H1 (cell line): ENCODE data around the gene SPSB2. TPM values are rescaled to one million over a fixed set of nuclear protein-coding genes. Genes with fewer than 3 reads are reported as not detected.

Experiments
- CTCF ChIA-PET: fragments of 300-600 bp; sonication (Branson Sonifier 250); formaldehyde crosslinking; loops from one replicate; lab custom pipeline; 2021; ENCODE audit not compliant: partially characterized antibody; lab: Charles Lee
- POLR2A ChIA-PET: fragments of 300-600 bp; sonication (Branson Sonifier 250); formaldehyde crosslinking; loops from one replicate; lab custom pipeline; 2021; ENCODE audit warnings: inconsistent platforms; ENCODE audit not compliant: partially characterized antibody; lab: Charles Lee
- DNase-seq, 2 experiments: peaks; one replicate each; pipeline versions ENCODE4 v3.0.0 to v3.0.0-alpha.2; 2010 to 2022; ENCODE audit warnings: low spot score in 2 of 2, low read depth in 1 of 2, mixed read lengths in 1 of 2
- FAIRE-seq: peaks from 2 replicates; lab custom pipeline; 2011; peaks lifted over from hg19 to GRCh38; lab: Jason Lieb, UNC
- H2AFZ ChIP-seq: 2 replicates; pipeline ENCODE4 v1.8.1; 2012; ENCODE audit warnings: low read length, inconsistent platforms
- H2AK5ac ChIP-seq: 2 replicates; pipeline ENCODE4 v1.6.1; 2013; ENCODE audit warnings: low read depth, low read length
- H2BK120ac ChIP-seq: replicated peaks from 2 replicates; pipeline ENCODE3; 2013; ENCODE audit warnings: low read depth, low read length, inconsistent platforms
- H2BK12ac ChIP-seq: 2 replicates; pipeline ENCODE4 v1.6.1; 2013; ENCODE audit warnings: low read depth, low read length
- H2BK15ac ChIP-seq: 2 replicates; pipeline ENCODE4 v1.6.1; 2013; ENCODE audit warnings: low read length
- H2BK20ac ChIP-seq: 2 replicates; pipeline ENCODE4 v1.6.1; 2013; ENCODE audit warnings: low read length
- H2BK5ac ChIP-seq: 2 replicates; pipeline ENCODE4 v1.6.1; 2013; ENCODE audit warnings: low read depth, low read length
- H3K14ac ChIP-seq: 2 replicates; pipeline ENCODE4 v1.6.1; 2013; ENCODE audit warnings: inconsistent platforms; ENCODE audit not compliant: insufficient read length
- H3K18ac ChIP-seq: 2 replicates; pipeline ENCODE4 v1.6.1; 2013; ENCODE audit warnings: low read length; ENCODE audit errors: extremely low read depth
- H3K23ac ChIP-seq: 2 replicates; pipeline ENCODE4 v1.6.1; 2013; ENCODE audit warnings: inconsistent platforms; ENCODE audit not compliant: insufficient read length
- H3K23me2 ChIP-seq: 2 replicates; pipeline ENCODE4 v1.6.1; 2013; ENCODE audit warnings: low read depth, low read length
- H3K27ac ChIP-seq: 2 replicates; pipeline ENCODE4 v1.6.1; 2011; ENCODE audit warnings: low read depth, low read length, inconsistent platforms
- H3K27me3 ChIP-seq, 4 experiments: replicated peaks in 1 of 4; 1 replicate in 1 of 4; 2 replicates in 3 of 4; pipeline versions ENCODE4 v1.6.1 to v1.8.1; 2011 to 2013; ENCODE audit warnings: low read length in 3 of 4, mild to moderate bottlenecking in 3 of 4, inconsistent platforms in 2 of 4, mixed read lengths in 2 of 4, moderate library complexity in 1 of 4; ENCODE audit not compliant: control insufficient read depth in 3 of 4, insufficient read depth in 3 of 4; ENCODE audit errors: extremely low read depth in 1 of 4
- H3K36me3 ChIP-seq, 4 experiments: 2 replicates each; pipeline versions ENCODE4 v1.6.1 to v1.8.1; 2011 to 2013; ENCODE audit warnings: mild to moderate bottlenecking in 4 of 4, low read length in 3 of 4, moderate library complexity in 2 of 4, control low read depth in 1 of 4, inconsistent platforms in 1 of 4; ENCODE audit not compliant: insufficient read depth in 4 of 4, control insufficient read depth in 2 of 4
- H3K4ac ChIP-seq: replicated peaks from 2 replicates; pipeline ENCODE3; 2013; ENCODE audit warnings: low read length, low read depth, mixed read lengths, inconsistent platforms; ENCODE audit not compliant: insufficient read length
- H3K4me1 ChIP-seq, 4 experiments: replicated peaks in 1 of 4; 1 replicate in 1 of 4; 2 replicates in 3 of 4; pipeline versions ENCODE4 v1.6.1 to v1.8.1; 2011 to 2013; ENCODE audit warnings: low read length in 3 of 4, inconsistent platforms in 2 of 4, mixed read lengths in 1 of 4; ENCODE audit not compliant: insufficient read depth in 4 of 4, control insufficient read depth in 3 of 4
- H3K4me2 ChIP-seq, 2 experiments: 2 replicates each; pipeline versions ENCODE4 v1.6.1 to v1.8.1; 2011 to 2013; ENCODE audit warnings: low read depth in 2 of 2, low read length in 2 of 2, control low read depth in 1 of 2, inconsistent platforms in 1 of 2, mild to moderate bottlenecking in 1 of 2; ENCODE audit not compliant: insufficient read depth in 1 of 2
- H3K4me3 ChIP-seq, 4 experiments: fragments of 200-600, 300-600 bp in 1 of 4; sonication (generic), shearing (Covaris generic), sonication (Bioruptor Twin) in 1 of 4; 2 replicates each; pipeline versions ENCODE4 v1.5.1 to v1.8.1; 2011 to 2016; ENCODE audit warnings: low read length in 4 of 4, low read depth in 3 of 4, control low read depth in 2 of 4, inconsistent platforms in 2 of 4, mild to moderate bottlenecking in 2 of 4, mixed read lengths in 1 of 4, moderate library complexity in 1 of 4; ENCODE audit not compliant: insufficient read depth in 2 of 4; ENCODE audit errors: extremely low read depth in 1 of 4
- H3K56ac ChIP-seq: replicated peaks from 2 replicates; pipeline ENCODE3; 2013; ENCODE audit warnings: low read depth, mild to moderate bottlenecking, mixed read lengths, low read length, inconsistent platforms; ENCODE audit not compliant: insufficient read length
- H3K79me1 ChIP-seq: 2 replicates; pipeline ENCODE4 v1.6.1; 2013; ENCODE audit warnings: low read depth, low read length, control low read depth
- H3K79me2 ChIP-seq, 2 experiments: 2 replicates each; pipeline versions ENCODE4 v1.6.1 to v1.8.1; 2012 to 2013; ENCODE audit warnings: low read length in 2 of 2, mild to moderate bottlenecking in 2 of 2, inconsistent platforms in 1 of 2; ENCODE audit not compliant: insufficient read depth in 2 of 2, control insufficient read depth in 1 of 2
- H3K9ac ChIP-seq, 4 experiments: replicated peaks in 1 of 4; 1 replicate in 1 of 4; 2 replicates in 3 of 4; pipeline versions ENCODE4 v1.6.1 to v1.8.1; 2011 to 2013; ENCODE audit warnings: low read depth in 3 of 4, low read length in 3 of 4, control low read depth in 2 of 4, mild to moderate bottlenecking in 2 of 4, moderate library complexity in 2 of 4, inconsistent platforms in 1 of 4; ENCODE audit errors: extremely low read depth in 1 of 4
- H3K9me3 ChIP-seq, 2 experiments: 2 replicates each; pipeline versions ENCODE4 v1.6.1 to v1.8.1; 2012 to 2013; ENCODE audit warnings: mild to moderate bottlenecking in 2 of 2, moderate library complexity in 2 of 2, control low read depth in 1 of 2, inconsistent platforms in 1 of 2, low read depth in 1 of 2, low read length in 1 of 2, mixed read lengths in 1 of 2; ENCODE audit not compliant: insufficient read depth in 2 of 2
- H4K20me1 ChIP-seq, 2 experiments: replicated peaks in 1 of 2; 2 replicates each; pipeline versions ENCODE3 to v1.8.1; 2011 to 2013; ENCODE audit warnings: inconsistent platforms in 2 of 2, low read length in 2 of 2, mild to moderate bottlenecking in 1 of 2; ENCODE audit not compliant: insufficient read depth in 2 of 2, control insufficient read depth in 1 of 2
- H4K5ac ChIP-seq: 2 replicates; pipeline ENCODE4 v1.6.1; 2013; ENCODE audit warnings: low read length, low read depth, mixed read lengths, inconsistent platforms; ENCODE audit not compliant: insufficient read length
- H4K8ac ChIP-seq: 2 replicates; pipeline ENCODE4 v1.8.0; 2013; ENCODE audit warnings: mild to moderate bottlenecking, moderate library complexity, low read length, inconsistent platforms; ENCODE audit not compliant: insufficient read depth; ENCODE audit errors: extremely low read depth
- H4K91ac ChIP-seq: replicated peaks from 2 replicates; pipeline ENCODE3; 2013; ENCODE audit warnings: low read length, mixed read lengths, inconsistent platforms; ENCODE audit not compliant: insufficient read length
- BRCA1 ChIP-seq: IDR thresholded peaks from 2 replicates; pipeline ENCODE4 v1.6.1; 2012; ENCODE audit warnings: low read depth, low read length, improper control_type of control experiment
- CREB1 ChIP-seq: IDR thresholded peaks from 2 replicates; pipeline ENCODE4 v1.6.1; 2012; ENCODE audit warnings: inconsistent platforms
- KDM5A ChIP-seq: fragments of 200-600 bp; IDR thresholded peaks from 2 replicates; pipeline ENCODE4 v1.7.1; 2012; ENCODE audit warnings: mild to moderate bottlenecking, low read length, inconsistent platforms, mixed read lengths
- NANOG ChIP-seq: IDR thresholded peaks from 2 replicates; pipeline ENCODE4 v1.6.1; 2011; ENCODE audit warnings: low read length, low read depth, mild to moderate bottlenecking, inconsistent platforms; ENCODE audit not compliant: insufficient read depth, poor library complexity, severe bottlenecking
- NRF1 ChIP-seq: IDR thresholded peaks from 2 replicates; pipeline ENCODE4 v1.6.1; 2011; ENCODE audit warnings: mild to moderate bottlenecking, low read depth, low read length, improper control_type of control experiment
- POLR2AphosphoS5 ChIP-seq: IDR thresholded peaks from 2 replicates; pipeline ENCODE4 v1.6.1; 2011; ENCODE audit warnings: low read depth, low read length
- RXRA ChIP-seq: IDR thresholded peaks from 2 replicates; pipeline ENCODE4 v1.6.1; 2011; ENCODE audit warnings: low read depth, mild to moderate bottlenecking, low read length, moderate library complexity; ENCODE audit not compliant: insufficient read depth
- SP2 ChIP-seq: IDR thresholded peaks from 2 replicates; pipeline ENCODE4 v1.6.1; 2012; ENCODE audit warnings: mild to moderate bottlenecking, low read length, inconsistent platforms
- TAF7 ChIP-seq: optimal IDR thresholded peaks from 2 replicates; pipeline ENCODE3; 2011; ENCODE audit warnings: low read depth, mild to moderate bottlenecking, inconsistent platforms, low read length, moderate library complexity, borderline replicate concordance
- WGBS, 2 experiments: shearing (Covaris generic) in 1 of 2; methylation state at CpG; one replicate each; pipeline versions ENCODE4 v1.1.6 to v1.1.7; 2013 to 2015; ENCODE audit warnings: low lambda C conversion rate in 2 of 2, mixed read lengths in 2 of 2, inconsistent platforms in 1 of 2, low coverage in 1 of 2, missing lambda C conversion rate in 1 of 2; ENCODE audit not compliant: insufficient replicate concordance in 2 of 2, insufficient coverage in 1 of 2, insufficient read length in 1 of 2; ENCODE audit errors: extremely low coverage in 1 of 2, missing lambda C conversion rate in 1 of 2; 5-methylcytosine and 5-hydroxymethylcytosine counted together
- polyA plus RNA-seq, 7 experiments: library from polyadenylated mRNA; depleted of rRNA in 3 of 7; stranded (reverse) in 5 of 7; unstranded in 2 of 7; fragments of >200 nt in 5 of 7; fragments of 200-250 nt in 2 of 7; gene quantifications; 1 replicate in 5 of 7; 2 replicates in 1 of 7; 4 replicates in 1 of 7; pipeline versions ENCODE4 v1.2.1 to v1.2.3, GENCODE V29; 2011 to 2013; ENCODE audit warnings: missing spikeins in 2 of 7, mixed read lengths in 2 of 7
- total RNA-seq: library from RNA; stranded (reverse); fragmentation: NEBNext Ultra II Directional; extraction: Animal tissue kit (Norgen Biotek cat#: 25700); gene quantifications from 2 replicates; pipeline ENCODE4 v1.2.1, GENCODE V29; 2021
- TF ChIP-seq, protein P1 (sequence below): IDR thresholded peaks from 2 replicates; pipeline ENCODE4 v1.6.1; 2012; ENCODE audit warnings: inconsistent platforms

The SPSB2 gene
- total and polyA plus RNA-seq, 2 of the 8 experiments (the other 6 are each of a cell fraction or from before 2014, with no cell fraction given), result 13.0 to 23.2 TPM

DNA sequence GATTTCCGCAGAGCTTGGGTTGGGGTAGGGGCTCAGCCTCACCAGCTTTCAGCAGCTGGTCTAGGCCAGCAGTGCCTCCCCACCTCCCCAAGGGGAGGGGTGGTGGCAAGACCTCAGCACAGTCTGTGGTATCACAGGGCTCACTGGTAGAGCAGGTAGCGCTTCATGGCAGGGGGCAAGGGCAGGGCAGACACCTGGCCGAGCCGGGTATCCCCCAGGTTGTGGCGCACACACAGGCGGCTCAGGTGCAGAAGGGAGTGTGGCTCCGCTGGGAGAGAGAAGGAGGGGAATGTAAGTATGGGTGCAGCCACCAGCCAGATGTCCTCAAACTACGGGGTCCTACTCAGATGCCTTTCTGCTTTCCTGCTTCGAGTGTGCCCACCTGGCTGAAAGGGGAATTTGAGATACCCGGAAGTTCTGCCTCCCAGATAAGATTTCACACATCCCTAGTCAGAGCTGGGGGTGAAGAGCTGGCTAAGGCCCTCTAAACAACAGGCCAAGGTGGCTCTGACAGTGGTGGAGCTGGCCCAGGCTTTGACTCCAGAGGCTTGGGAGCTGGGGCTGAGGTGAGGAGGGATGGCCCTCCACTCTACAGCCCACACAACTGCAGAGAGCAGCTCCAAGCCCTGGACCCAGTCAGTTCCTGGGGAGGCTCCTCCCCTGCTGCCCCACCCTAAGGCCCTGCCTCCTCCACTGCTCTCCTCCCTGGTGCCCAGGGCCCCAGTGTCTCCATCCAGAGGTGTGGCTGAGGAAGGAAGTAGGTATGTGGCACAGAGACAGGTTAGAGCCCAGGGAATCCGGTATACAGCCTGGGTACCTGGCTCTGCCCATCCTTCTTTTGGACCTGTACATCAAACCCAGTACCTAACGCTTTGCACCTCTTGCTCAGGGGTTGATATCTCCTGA lies 1.8 kb downstream of the SPSB2 start:
- Histone ChIP-seq H3K27me3 (no peaks in the 10 kb centered on the region), H2AFZ (no peak overlapping the region), H3K9ac (0 out of 7 replicates have a peak overlapping the region, but pooled peaks of 1 of the 4 experiments have one; percentile 8), H3K23me2 (peaks cover 21% of the 10 kb centered on the region), H3K18ac (no peak overlapping the region), H3K4ac (no peak overlapping the region), H3K4me1 (peaks cover 6 to 41% (median 19%) of the 10 kb centered on the region in 4 experiments), H3K56ac (no peak overlapping the region), H2BK15ac (no peak overlapping the region), H3K23ac (no peak overlapping the region), H2BK120ac (no peak overlapping the region), H3K9me3 (no peaks in the 10 kb centered on the region), H2BK5ac (peak overlapping the region; percentile 45; the same call in 1 of the 2 replicates), H3K4me3 (peak overlapping the region; percentile 42 to 95 (median 86); a peak in 6 of 8 replicates), H2AK5ac (no peak overlapping the region), H4K5ac (no peak overlapping the region), H4K20me1 (peaks cover 25 to 30% of the 10 kb centered on the region in 2 experiments), H3K79me2 (peaks cover 0 to 26% of the 10 kb centered on the region in 2 experiments; a peak in 2 of 4 replicates), H3K79me1 (0 out of 2 replicates have a peak, but pooled peaks cover 4% of the 10 kb centered on the region), H4K8ac (no peak overlapping the region), H3K36me3 (peaks cover 8 to 31% (median 13%) of the 10 kb centered on the region in 4 experiments), H2BK20ac (no peak overlapping the region), H3K14ac (no peak overlapping the region), H2BK12ac (no peak overlapping the region), H3K27ac (no peak overlapping the region), H3K4me2 (peak overlapping the region; percentile 85 to 89), H4K91ac (no peak overlapping the region)
- POLR2A ChIA-PET, result interaction anchor here (0.6 to 18.9 kb wide), 17 partner anchors 10 to 337 kb away, joined by 3 to 588 read pairs (median 26); partner anchors contain the start of genes ATN1, C12orf57, CDCA3 and ENO2
- DNase-seq (peak in 1 of 2 experiments; percentile 58), FAIRE-seq (no peak)
- CTCF ChIA-PET, result interaction anchor here (0.6 to 10.4 kb wide), 25 partner anchors 11 to 266 kb away, joined by 3 to 216 read pairs (median 14); partner anchors contain the start of genes C12orf57, CDCA3, ENO2 and RNU7-1
- WGBS, 2 experiments, result 81% methylated on average over 12 of the region's 12 CpGs; no CpG with 5 or more reads in 1 of the 2 experiments
- TF ChIP-seq CREB1 (no peak), NANOG (no peak), RXRA (no peak), TAF7 (peak; percentile 17), POLR2AphosphoS5 (peak; percentile 80), KDM5A (no peak), SP2 (no peak), NRF1 (no peak), BRCA1 (no peak)
- TF ChIP-seq, protein P1, sequence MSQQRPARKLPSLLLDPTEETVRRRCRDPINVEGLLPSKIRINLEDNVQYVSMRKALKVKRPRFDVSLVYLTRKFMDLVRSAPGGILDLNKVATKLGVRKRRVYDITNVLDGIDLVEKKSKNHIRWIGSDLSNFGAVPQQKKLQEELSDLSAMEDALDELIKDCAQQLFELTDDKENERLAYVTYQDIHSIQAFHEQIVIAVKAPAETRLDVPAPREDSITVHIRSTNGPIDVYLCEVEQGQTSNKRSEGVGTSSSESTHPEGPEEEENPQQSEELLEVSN, result no peak
